CD1c-positive myeloid dendritic cell (primary cell): ENCODE data around the gene FXYD7.
"Not testable (repeated sequence)": the region's sequence is repeated elsewhere in the genome, so short reads cannot be mapped to it uniquely, and the experiment has no call there.

Experiments used
- DNase-seq: peaks from one replicate; pipeline ENCODE4 v3.0.0-alpha.2; 2016; ENCODE audit errors: extremely low spot score

FXYD7 gene

GRCh38 chr19:35144600-35145436 lies 1.8 kb downstream of the FXYD7 start:
- peak; percentile 33 for DNase-seq

- peak; percentile 45 for DNase-seq
These were observed 3.8 kb downstream of the FXYD7 start for GRCh38 chr19:35146746-35147459.

- no peak for DNase-seq
These were observed 6.4 kb downstream of the FXYD7 start for GRCh38 chr19:35149463-35149862.

- no peak for DNase-seq
These were observed 7.4 kb downstream of the FXYD7 start for GRCh38 chr19:35150445-35150844.

- no peak for DNase-seq
These were observed 8.4 kb downstream of the FXYD7 start for GRCh38 chr19:35151273-35152065.

- not testable (repeated sequence) for DNase-seq
These were observed 10.1 kb downstream of the FXYD7 start for GRCh38 chr19:35153129-35153522.

GRCh38 chr19:35153701-35154524 lies 10.9 kb downstream of the FXYD7 start:
- DNase-seq = peak; percentile 52

- peak; percentile 84 for DNase-seq
These were observed 11.7 kb downstream of the FXYD7 start, which contains the start of gene FXYD5 for GRCh38 chr19:35154525-35155406. FXYD5 (plus strand) TSS chr19:35154735; CDS start chr19:35155551, 816 bp downstream.

GRCh38 chr19:35155441-35155840 lies 12.4 kb downstream of the FXYD7 start:
- peak; percentile 55 for DNase-seq

GRCh38 chr19:35155981-35156672 lies 13.1 kb downstream of the FXYD7 start:
- no peak for DNase-seq

GRCh38 chr19:35156673-35157014 lies 13.6 kb downstream of the FXYD7 start:
- DNase-seq = no peak

- no peak for DNase-seq
These were observed 14.4 kb downstream of the FXYD7 start for GRCh38 chr19:35157431-35157830.

GRCh38 chr19:35159606-35160005 lies 16.6 kb downstream of the FXYD7 start:
- DNase-seq = no peak

- no peak for DNase-seq
These were observed 17.8 kb downstream of the FXYD7 start for GRCh38 chr19:35160629-35161433.

GRCh38 chr19:35161434-35161743 lies 18.3 kb downstream of the FXYD7 start:
- DNase-seq = no peak

- no peak for DNase-seq
These were observed 19.6 kb downstream of the FXYD7 start for GRCh38 chr19:35162471-35163326.

GRCh38 chr19:35164418-35164817 lies 21.4 kb downstream of the FXYD7 start:
- DNase-seq = no peak
